H1 (cell line): Measurements from ENCODE around the gene CCDC73. TPM values are rescaled to one million over a fixed set of nuclear protein-coding genes. Genes with fewer than 3 reads are reported as not detected.

Experiments
- CTCF ChIA-PET: fragments of 300-600 bp; sonication (Branson Sonifier 250); formaldehyde crosslinking; loops from one replicate; lab custom pipeline; 2021; ENCODE audit not compliant: partially characterized antibody; lab: Charles Lee
- POLR2A ChIA-PET: fragments of 300-600 bp; sonication (Branson Sonifier 250); formaldehyde crosslinking; loops from one replicate; lab custom pipeline; 2021; ENCODE audit warnings: inconsistent platforms; ENCODE audit not compliant: partially characterized antibody; lab: Charles Lee
- DNase-seq, 2 experiments: peaks; one replicate each; pipeline versions ENCODE4 v3.0.0 to v3.0.0-alpha.2; 2010 to 2022; ENCODE audit warnings: low spot score in 2 of 2, low read depth in 1 of 2, mixed read lengths in 1 of 2
- FAIRE-seq: peaks from 2 replicates; lab custom pipeline; 2011; peaks lifted over from hg19 to GRCh38; lab: Jason Lieb, UNC
- H2AFZ ChIP-seq: 2 replicates; pipeline ENCODE4 v1.8.1; 2012; ENCODE audit warnings: low read length, inconsistent platforms
- H2AK5ac ChIP-seq: 2 replicates; pipeline ENCODE4 v1.6.1; 2013; ENCODE audit warnings: low read depth, low read length
- H2BK120ac ChIP-seq: replicated peaks from 2 replicates; pipeline ENCODE3; 2013; ENCODE audit warnings: low read depth, low read length, inconsistent platforms
- H2BK12ac ChIP-seq: 2 replicates; pipeline ENCODE4 v1.6.1; 2013; ENCODE audit warnings: low read depth, low read length
- H2BK15ac ChIP-seq: 2 replicates; pipeline ENCODE4 v1.6.1; 2013; ENCODE audit warnings: low read length
- H2BK20ac ChIP-seq: 2 replicates; pipeline ENCODE4 v1.6.1; 2013; ENCODE audit warnings: low read length
- H2BK5ac ChIP-seq: 2 replicates; pipeline ENCODE4 v1.6.1; 2013; ENCODE audit warnings: low read depth, low read length
- H3K14ac ChIP-seq: 2 replicates; pipeline ENCODE4 v1.6.1; 2013; ENCODE audit warnings: inconsistent platforms; ENCODE audit not compliant: insufficient read length
- H3K18ac ChIP-seq: 2 replicates; pipeline ENCODE4 v1.6.1; 2013; ENCODE audit warnings: low read length; ENCODE audit errors: extremely low read depth
- H3K23ac ChIP-seq: 2 replicates; pipeline ENCODE4 v1.6.1; 2013; ENCODE audit warnings: inconsistent platforms; ENCODE audit not compliant: insufficient read length
- H3K23me2 ChIP-seq: 2 replicates; pipeline ENCODE4 v1.6.1; 2013; ENCODE audit warnings: low read depth, low read length
- H3K27ac ChIP-seq: 2 replicates; pipeline ENCODE4 v1.6.1; 2011; ENCODE audit warnings: low read depth, low read length, inconsistent platforms
- H3K27me3 ChIP-seq, 4 experiments: replicated peaks in 1 of 4; 1 replicate in 1 of 4; 2 replicates in 3 of 4; pipeline versions ENCODE4 v1.6.1 to v1.8.1; 2011 to 2013; ENCODE audit warnings: low read length in 3 of 4, mild to moderate bottlenecking in 3 of 4, inconsistent platforms in 2 of 4, mixed read lengths in 2 of 4, moderate library complexity in 1 of 4; ENCODE audit not compliant: control insufficient read depth in 3 of 4, insufficient read depth in 3 of 4; ENCODE audit errors: extremely low read depth in 1 of 4
- H3K36me3 ChIP-seq, 4 experiments: 2 replicates each; pipeline versions ENCODE4 v1.6.1 to v1.8.1; 2011 to 2013; ENCODE audit warnings: mild to moderate bottlenecking in 4 of 4, low read length in 3 of 4, moderate library complexity in 2 of 4, control low read depth in 1 of 4, inconsistent platforms in 1 of 4; ENCODE audit not compliant: insufficient read depth in 4 of 4, control insufficient read depth in 2 of 4
- H3K4ac ChIP-seq: replicated peaks from 2 replicates; pipeline ENCODE3; 2013; ENCODE audit warnings: low read length, low read depth, mixed read lengths, inconsistent platforms; ENCODE audit not compliant: insufficient read length
- H3K4me1 ChIP-seq, 4 experiments: replicated peaks in 1 of 4; 1 replicate in 1 of 4; 2 replicates in 3 of 4; pipeline versions ENCODE4 v1.6.1 to v1.8.1; 2011 to 2013; ENCODE audit warnings: low read length in 3 of 4, inconsistent platforms in 2 of 4, mixed read lengths in 1 of 4; ENCODE audit not compliant: insufficient read depth in 4 of 4, control insufficient read depth in 3 of 4
- H3K4me2 ChIP-seq, 2 experiments: 2 replicates each; pipeline versions ENCODE4 v1.6.1 to v1.8.1; 2011 to 2013; ENCODE audit warnings: low read depth in 2 of 2, low read length in 2 of 2, control low read depth in 1 of 2, inconsistent platforms in 1 of 2, mild to moderate bottlenecking in 1 of 2; ENCODE audit not compliant: insufficient read depth in 1 of 2
- H3K4me3 ChIP-seq, 4 experiments: fragments of 200-600, 300-600 bp in 1 of 4; sonication (generic), shearing (Covaris generic), sonication (Bioruptor Twin) in 1 of 4; 2 replicates each; pipeline versions ENCODE4 v1.5.1 to v1.8.1; 2011 to 2016; ENCODE audit warnings: low read length in 4 of 4, low read depth in 3 of 4, control low read depth in 2 of 4, inconsistent platforms in 2 of 4, mild to moderate bottlenecking in 2 of 4, mixed read lengths in 1 of 4, moderate library complexity in 1 of 4; ENCODE audit not compliant: insufficient read depth in 2 of 4; ENCODE audit errors: extremely low read depth in 1 of 4
- H3K56ac ChIP-seq: replicated peaks from 2 replicates; pipeline ENCODE3; 2013; ENCODE audit warnings: low read depth, mild to moderate bottlenecking, mixed read lengths, low read length, inconsistent platforms; ENCODE audit not compliant: insufficient read length
- H3K79me1 ChIP-seq: 2 replicates; pipeline ENCODE4 v1.6.1; 2013; ENCODE audit warnings: low read depth, low read length, control low read depth
- H3K79me2 ChIP-seq, 2 experiments: 2 replicates each; pipeline versions ENCODE4 v1.6.1 to v1.8.1; 2012 to 2013; ENCODE audit warnings: low read length in 2 of 2, mild to moderate bottlenecking in 2 of 2, inconsistent platforms in 1 of 2; ENCODE audit not compliant: insufficient read depth in 2 of 2, control insufficient read depth in 1 of 2
- H3K9ac ChIP-seq, 4 experiments: replicated peaks in 1 of 4; 1 replicate in 1 of 4; 2 replicates in 3 of 4; pipeline versions ENCODE4 v1.6.1 to v1.8.1; 2011 to 2013; ENCODE audit warnings: low read depth in 3 of 4, low read length in 3 of 4, control low read depth in 2 of 4, mild to moderate bottlenecking in 2 of 4, moderate library complexity in 2 of 4, inconsistent platforms in 1 of 4; ENCODE audit errors: extremely low read depth in 1 of 4
- H3K9me3 ChIP-seq, 2 experiments: 2 replicates each; pipeline versions ENCODE4 v1.6.1 to v1.8.1; 2012 to 2013; ENCODE audit warnings: mild to moderate bottlenecking in 2 of 2, moderate library complexity in 2 of 2, control low read depth in 1 of 2, inconsistent platforms in 1 of 2, low read depth in 1 of 2, low read length in 1 of 2, mixed read lengths in 1 of 2; ENCODE audit not compliant: insufficient read depth in 2 of 2
- H4K20me1 ChIP-seq, 2 experiments: replicated peaks in 1 of 2; 2 replicates each; pipeline versions ENCODE3 to v1.8.1; 2011 to 2013; ENCODE audit warnings: inconsistent platforms in 2 of 2, low read length in 2 of 2, mild to moderate bottlenecking in 1 of 2; ENCODE audit not compliant: insufficient read depth in 2 of 2, control insufficient read depth in 1 of 2
- H4K5ac ChIP-seq: 2 replicates; pipeline ENCODE4 v1.6.1; 2013; ENCODE audit warnings: low read length, low read depth, mixed read lengths, inconsistent platforms; ENCODE audit not compliant: insufficient read length
- H4K8ac ChIP-seq: 2 replicates; pipeline ENCODE4 v1.8.0; 2013; ENCODE audit warnings: mild to moderate bottlenecking, moderate library complexity, low read length, inconsistent platforms; ENCODE audit not compliant: insufficient read depth; ENCODE audit errors: extremely low read depth
- H4K91ac ChIP-seq: replicated peaks from 2 replicates; pipeline ENCODE3; 2013; ENCODE audit warnings: low read length, mixed read lengths, inconsistent platforms; ENCODE audit not compliant: insufficient read length
- BRCA1 ChIP-seq: IDR thresholded peaks from 2 replicates; pipeline ENCODE4 v1.6.1; 2012; ENCODE audit warnings: low read depth, low read length, improper control_type of control experiment
- CEBPB ChIP-seq: IDR thresholded peaks from 2 replicates; pipeline ENCODE4 v1.6.1; 2012; ENCODE audit warnings: low read depth, low read length
- HDAC2 ChIP-seq, 2 experiments: fragments of 300-600 bp in 1 of 2; sonication (generic) in 1 of 2; IDR thresholded peaks; 2 replicates each; pipeline ENCODE4 v1.6.1; 2011 to 2012; ENCODE audit warnings: low read depth in 2 of 2, low read length in 2 of 2, mild to moderate bottlenecking in 2 of 2, moderate library complexity in 2 of 2, borderline replicate concordance in 1 of 2, inconsistent platforms in 1 of 2
- KDM5A ChIP-seq: fragments of 200-600 bp; IDR thresholded peaks from 2 replicates; pipeline ENCODE4 v1.7.1; 2012; ENCODE audit warnings: mild to moderate bottlenecking, low read length, inconsistent platforms, mixed read lengths
- NANOG ChIP-seq: IDR thresholded peaks from 2 replicates; pipeline ENCODE4 v1.6.1; 2011; ENCODE audit warnings: low read length, low read depth, mild to moderate bottlenecking, inconsistent platforms; ENCODE audit not compliant: insufficient read depth, poor library complexity, severe bottlenecking
- POU5F1 ChIP-seq: IDR thresholded peaks from 2 replicates; pipeline ENCODE4 v1.6.1; 2011; ENCODE audit warnings: low read depth, mild to moderate bottlenecking, low read length, moderate library complexity
- RAD21 ChIP-seq, 2 experiments: IDR thresholded peaks in 1 of 2; conservative IDR thresholded peaks in 1 of 2; 2 replicates each; pipeline ENCODE4 v1.6.1; 2011; ENCODE audit warnings: low read depth in 2 of 2, low read length in 2 of 2, improper control_type of control experiment in 1 of 2, inconsistent platforms in 1 of 2, mild to moderate bottlenecking in 1 of 2, moderate library complexity in 1 of 2
- RFX5 ChIP-seq: IDR thresholded peaks from 2 replicates; pipeline ENCODE4 v1.6.1; 2011; ENCODE audit warnings: low read depth, low read length, improper control_type of control experiment, borderline replicate concordance
- RXRA ChIP-seq: IDR thresholded peaks from 2 replicates; pipeline ENCODE4 v1.6.1; 2011; ENCODE audit warnings: low read depth, mild to moderate bottlenecking, low read length, moderate library complexity; ENCODE audit not compliant: insufficient read depth
- SIN3A ChIP-seq, 2 experiments: IDR thresholded peaks in 1 of 2; conservative IDR thresholded peaks in 1 of 2; 2 replicates each; pipeline ENCODE4 v1.6.1; 2011 to 2012; ENCODE audit warnings: low read length in 2 of 2, improper control_type of control experiment in 1 of 2, low read depth in 1 of 2, mild to moderate bottlenecking in 1 of 2
- SP2 ChIP-seq: IDR thresholded peaks from 2 replicates; pipeline ENCODE4 v1.6.1; 2012; ENCODE audit warnings: mild to moderate bottlenecking, low read length, inconsistent platforms
- WGBS, 2 experiments: shearing (Covaris generic) in 1 of 2; methylation state at CpG; one replicate each; pipeline versions ENCODE4 v1.1.6 to v1.1.7; 2013 to 2015; ENCODE audit warnings: low lambda C conversion rate in 2 of 2, mixed read lengths in 2 of 2, inconsistent platforms in 1 of 2, low coverage in 1 of 2, missing lambda C conversion rate in 1 of 2; ENCODE audit not compliant: insufficient replicate concordance in 2 of 2, insufficient coverage in 1 of 2, insufficient read length in 1 of 2; ENCODE audit errors: extremely low coverage in 1 of 2, missing lambda C conversion rate in 1 of 2; 5-methylcytosine and 5-hydroxymethylcytosine counted together
- polyA plus RNA-seq, 7 experiments: library from polyadenylated mRNA; depleted of rRNA in 3 of 7; stranded (reverse) in 5 of 7; unstranded in 2 of 7; fragments of >200 nt in 5 of 7; fragments of 200-250 nt in 2 of 7; gene quantifications; 1 replicate in 5 of 7; 2 replicates in 1 of 7; 4 replicates in 1 of 7; pipeline versions ENCODE4 v1.2.1 to v1.2.3, GENCODE V29; 2011 to 2013; ENCODE audit warnings: missing spikeins in 2 of 7, mixed read lengths in 2 of 7
- total RNA-seq: library from RNA; stranded (reverse); fragmentation: NEBNext Ultra II Directional; extraction: Animal tissue kit (Norgen Biotek cat#: 25700); gene quantifications from 2 replicates; pipeline ENCODE4 v1.2.1, GENCODE V29; 2021
- TF ChIP-seq, protein P1 (sequence below): IDR thresholded peaks from 2 replicates; pipeline ENCODE4 v1.6.1; 2012; ENCODE audit warnings: inconsistent platforms
- TF ChIP-seq, protein P2 (sequence below): IDR thresholded peaks from 2 replicates; pipeline ENCODE4 v1.6.1; 2012; ENCODE audit warnings: inconsistent platforms

The CCDC73 gene
- total and polyA plus RNA-seq, 2 of the 8 experiments (the other 6 are each of a cell fraction or from before 2014, with no cell fraction given), result not detected

DNA sequence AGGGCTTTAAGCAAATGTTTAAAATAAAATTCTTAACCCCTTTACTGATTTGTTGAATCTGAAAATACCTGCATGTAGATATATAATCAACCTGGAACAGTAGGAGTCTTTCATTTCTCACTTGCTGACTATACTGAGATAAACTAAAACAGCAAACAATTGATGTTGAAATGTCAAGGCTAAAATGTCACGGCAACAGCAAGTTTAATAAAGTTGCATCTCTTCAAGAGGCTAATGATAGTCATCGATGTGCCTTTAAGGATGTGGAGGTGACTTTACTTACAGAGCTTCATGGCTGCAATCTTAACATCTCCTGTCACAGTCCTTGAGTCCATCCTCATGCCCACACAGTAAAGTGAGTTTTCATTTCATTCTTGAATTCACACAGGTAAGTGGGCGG is 31.7 kb upstream of the CCDC73 start:
- Histone ChIP-seq H3K79me1 (no peaks in the 10 kb centered on the region), H3K4me3 (no peak overlapping the region), H2AK5ac (no peak overlapping the region), H2BK20ac (no peak overlapping the region), H3K56ac (no peak overlapping the region), H2AFZ (no peak overlapping the region), H3K27ac (no peak overlapping the region), H3K18ac (no peak overlapping the region), H3K4me2 (no peak overlapping the region), H2BK12ac (no peak overlapping the region), H4K20me1 (no peaks in the 10 kb centered on the region), H3K23ac (no peak overlapping the region), H2BK5ac (no peak overlapping the region), H4K91ac (no peak overlapping the region), H2BK15ac (no peak overlapping the region), H4K5ac (no peak overlapping the region), H3K9ac (no peak overlapping the region), H3K23me2 (peaks cover 6% of the 10 kb centered on the region; the same call in 1 of the 2 replicates), H3K9me3 (no peaks in the 10 kb centered on the region), H4K8ac (no peak overlapping the region), H3K4ac (no peak overlapping the region), H3K14ac (no peak overlapping the region), H2BK120ac (no peak overlapping the region), H3K79me2 (no peaks in the 10 kb centered on the region), H3K4me1 (no peaks in the 10 kb centered on the region), H3K27me3 (peaks cover 0 to 8% (median 5%) of the 10 kb centered on the region in 4 experiments; a peak in 5 of 7 replicates), H3K36me3 (no peaks in the 10 kb centered on the region)
- CTCF ChIA-PET, result no interaction called here
- 60% methylated on average over 3 of the region's 3 CpGs; no CpG with 5 or more reads in 1 of the 2 experiments for WGBS, 2 experiments
- FAIRE-seq, result peak; percentile 62
- DNase-seq, result no peak
- POLR2A ChIA-PET, result no interaction called here
- TF ChIP-seq POU5F1, result no peak
- no peak for TF ChIP-seq KDM5A
- TF ChIP-seq, protein P1, sequence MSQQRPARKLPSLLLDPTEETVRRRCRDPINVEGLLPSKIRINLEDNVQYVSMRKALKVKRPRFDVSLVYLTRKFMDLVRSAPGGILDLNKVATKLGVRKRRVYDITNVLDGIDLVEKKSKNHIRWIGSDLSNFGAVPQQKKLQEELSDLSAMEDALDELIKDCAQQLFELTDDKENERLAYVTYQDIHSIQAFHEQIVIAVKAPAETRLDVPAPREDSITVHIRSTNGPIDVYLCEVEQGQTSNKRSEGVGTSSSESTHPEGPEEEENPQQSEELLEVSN, result no peak
- no peak for TF ChIP-seq SP2
- TF ChIP-seq, protein P2, sequence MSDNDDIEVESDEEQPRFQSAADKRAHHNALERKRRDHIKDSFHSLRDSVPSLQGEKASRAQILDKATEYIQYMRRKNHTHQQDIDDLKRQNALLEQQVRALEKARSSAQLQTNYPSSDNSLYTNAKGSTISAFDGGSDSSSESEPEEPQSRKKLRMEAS, result no peak
- TF ChIP-seq BRCA1, result no peak
- no peak for TF ChIP-seq RAD21 (IDR thresholded peaks at IDR 0.05 in 1 of 2, conservative IDR thresholded peaks at IDR 0.05 in 1 of 2; ENCODE audit: low read depth in 2 of 2, low read length in 2 of 2)
- TF ChIP-seq RXRA, result no peak
- TF ChIP-seq CEBPB, result no peak
- TF ChIP-seq HDAC2 (IDR thresholded peaks at IDR 0.05; ENCODE audit: borderline replicate concordance in 1 of 2, low read depth in 2 of 2, low read length in 2 of 2), result no peak
- TF ChIP-seq NANOG, result no peak
- TF ChIP-seq RFX5, result no peak
- no peak for TF ChIP-seq SIN3A (conservative IDR thresholded peaks at IDR 0.05 in 1 of 2, IDR thresholded peaks at IDR 0.05 in 1 of 2; ENCODE audit: low read depth in 1 of 2, low read length in 2 of 2)
